MG63 (cell line): ENCODE data around the gene DISP3. TPM values are rescaled to one million over a fixed set of nuclear protein-coding genes. Genes with fewer than 3 reads are reported as not detected.
A peak's percentile ranks its signal among the peaks of the same experiment; 100 is the strongest.

Experiments
- DNase-seq: peaks from one replicate; pipeline ENCODE4 v3.0.0-alpha.2; 2020
- H3K27me3 ChIP-seq: fragments of 250-450 bp; sonication (Bioruptor Pico); 2 replicates; pipeline ENCODE4 v1.5.1; 2020; ENCODE audit warnings: mild to moderate bottlenecking, moderate library complexity
- H3K36me3 ChIP-seq: fragments of 250-450 bp; sonication (Bioruptor Pico); 2 replicates; pipeline ENCODE4 v1.5.1; 2020; ENCODE audit warnings: mild to moderate bottlenecking, moderate library complexity
- H3K4me3 ChIP-seq: fragments of 250-450 bp; sonication (Bioruptor Pico); 2 replicates; pipeline ENCODE4 v1.5.1; 2020; ENCODE audit warnings: mild to moderate bottlenecking, moderate library complexity
- H3K9me3 ChIP-seq: fragments of 250-450 bp; sonication (Bioruptor Pico); 2 replicates; pipeline ENCODE4 v1.5.1; 2020; ENCODE audit warnings: mild to moderate bottlenecking, moderate library complexity
- total RNA-seq: library from RNA; depleted of rRNA; stranded (reverse); fragments of >200 nt; shearing (Covaris generic); gene quantifications from 2 replicates; pipeline ENCODE4 v1.2.3, GENCODE V29; 2014; ENCODE audit warnings: low replicate concordance

DISP3 gene
- total RNA-seq, 1 experiment from 2014 or later = 0.16 TPM

- no peaks in the 10 kb centered on the region for H3K36me3 ChIP-seq
- DNase-seq = no peak
- no peaks in the 10 kb centered on the region; the same call in 1 of the 2 replicates for H3K27me3 ChIP-seq
- H3K9me3 ChIP-seq = no peaks in the 10 kb centered on the region
- H3K4me3 ChIP-seq = no peak overlapping the region
Observed at GRCh38 chr1:11527541-11528452, 48.8 kb downstream of the DISP3 start.

- Histone ChIP-seq H3K36me3 (no peaks in the 10 kb centered on the region), H3K4me3 (no peak overlapping the region), H3K27me3 (no peaks in the 10 kb centered on the region; the same call in 1 of the 2 replicates), H3K9me3 (no peaks in the 10 kb centered on the region)
- DNase-seq = no peak
Observed at GRCh38 chr1:11528611-11529261, 49.8 kb downstream of the DISP3 start.

GRCh38 chr1:11529330-11529729 is 50.4 kb downstream of the DISP3 start:
- Histone ChIP-seq H3K9me3 (no peaks in the 10 kb centered on the region), H3K27me3 (no peaks in the 10 kb centered on the region; the same call in 1 of the 2 replicates), H3K36me3 (no peaks in the 10 kb centered on the region), H3K4me3 (no peak overlapping the region)
- no peak for DNase-seq

GRCh38 chr1:11529763-11530730 is 51.1 kb downstream of the DISP3 start:
- no peaks in the 10 kb centered on the region for H3K9me3 ChIP-seq
- H3K4me3 ChIP-seq = no peak overlapping the region

GRCh38 chr1:11530731-11531311 is 51.9 kb downstream of the DISP3 start:
- DNase-seq = no peak
- Histone ChIP-seq H3K36me3 (no peaks in the 10 kb centered on the region), H3K9me3 (no peaks in the 10 kb centered on the region), H3K27me3 (no peaks in the 10 kb centered on the region; the same call in 1 of the 2 replicates), H3K4me3 (no peak overlapping the region)

More at GRCh38 chr1:11529763-11530730, 51.1 kb downstream of the DISP3 start:
- Histone ChIP-seq H3K27me3 (no peaks in the 10 kb centered on the region; the same call in 1 of the 2 replicates), H3K36me3 (no peaks in the 10 kb centered on the region)
- DNase-seq = no peak

GRCh38 chr1:11531314-11531870 is 52.4 kb downstream of the DISP3 start:
- no peaks in the 10 kb centered on the region; the same call in 1 of the 2 replicates for H3K27me3 ChIP-seq
- H3K36me3 ChIP-seq = no peaks in the 10 kb centered on the region
- no peak for DNase-seq
- H3K9me3 ChIP-seq = no peaks in the 10 kb centered on the region
- H3K4me3 ChIP-seq = no peak overlapping the region

- no peaks in the 10 kb centered on the region; the same call in 1 of the 2 replicates for H3K27me3 ChIP-seq
- no peaks in the 10 kb centered on the region for H3K36me3 ChIP-seq
- DNase-seq = no peak
- no peaks in the 10 kb centered on the region for H3K9me3 ChIP-seq
- no peak overlapping the region for H3K4me3 ChIP-seq
Observed at GRCh38 chr1:11531943-11532342, 53.0 kb downstream of the DISP3 start.

GRCh38 chr1:11533790-11534787 is 55.1 kb downstream of the DISP3 start:
- no peaks in the 10 kb centered on the region for H3K36me3 ChIP-seq
- DNase-seq = no peak
- H3K9me3 ChIP-seq = no peaks in the 10 kb centered on the region
- peaks cover under 1% of the 10 kb centered on the region; the same call in 1 of the 2 replicates for H3K27me3 ChIP-seq
- no peak overlapping the region for H3K4me3 ChIP-seq

- Histone ChIP-seq H3K27me3 (peaks cover 4% of the 10 kb centered on the region), H3K9me3 (no peaks in the 10 kb centered on the region), H3K4me3 (no peak overlapping the region), H3K36me3 (no peaks in the 10 kb centered on the region)
- DNase-seq = no peak
Observed at GRCh38 chr1:11534846-11535245, 55.9 kb downstream of the DISP3 start.

GRCh38 chr1:11535316-11535715 is 56.4 kb downstream of the DISP3 start:
- H3K9me3 ChIP-seq = no peaks in the 10 kb centered on the region
- DNase-seq = no peak

GRCh38 chr1:11535761-11536572 is 57.0 kb downstream of the DISP3 start:
- peak; percentile 12 for DNase-seq
- Histone ChIP-seq H3K9me3 (no peaks in the 10 kb centered on the region), H3K36me3 (no peaks in the 10 kb centered on the region), H3K27me3 (peaks cover 11% of the 10 kb centered on the region), H3K4me3 (no peak overlapping the region)

More at GRCh38 chr1:11535316-11535715, 56.4 kb downstream of the DISP3 start:
- Histone ChIP-seq H3K4me3 (no peak overlapping the region), H3K27me3 (peaks cover 9% of the 10 kb centered on the region), H3K36me3 (no peaks in the 10 kb centered on the region)

- Histone ChIP-seq H3K9me3 (no peaks in the 10 kb centered on the region), H3K36me3 (no peaks in the 10 kb centered on the region), H3K4me3 (no peak overlapping the region), H3K27me3 (peaks cover 19% of the 10 kb centered on the region)
- no peak for DNase-seq
Observed at GRCh38 chr1:11536573-11537379, 57.8 kb downstream of the DISP3 start.

- no peak overlapping the region for H3K4me3 ChIP-seq
- peaks cover 19% of the 10 kb centered on the region for H3K27me3 ChIP-seq
- H3K36me3 ChIP-seq = no peaks in the 10 kb centered on the region
- DNase-seq = no peak
- no peaks in the 10 kb centered on the region for H3K9me3 ChIP-seq
Observed at GRCh38 chr1:11537380-11537764, 58.4 kb downstream of the DISP3 start.
